Stimulated activated CD4-positive, alpha-beta T cell treated with anti-CD3 and anti-CD28 coated beads, Interleukin-2, amount 100 ng/mL, for 4 hours (primary cell): Measurements from ENCODE around the gene SMOC1.

ENCODE experiments used
- DNase-seq: peaks from one replicate; pipeline ENCODE4 v3.0.0-alpha.2; 2020; ENCODE audit warnings: low read depth

SMOC1 gene

GRCh38 chr14:69865701-69866365, 13.4 kb upstream of the SMOC1 start:
- DNase-seq = no peak

DNA sequence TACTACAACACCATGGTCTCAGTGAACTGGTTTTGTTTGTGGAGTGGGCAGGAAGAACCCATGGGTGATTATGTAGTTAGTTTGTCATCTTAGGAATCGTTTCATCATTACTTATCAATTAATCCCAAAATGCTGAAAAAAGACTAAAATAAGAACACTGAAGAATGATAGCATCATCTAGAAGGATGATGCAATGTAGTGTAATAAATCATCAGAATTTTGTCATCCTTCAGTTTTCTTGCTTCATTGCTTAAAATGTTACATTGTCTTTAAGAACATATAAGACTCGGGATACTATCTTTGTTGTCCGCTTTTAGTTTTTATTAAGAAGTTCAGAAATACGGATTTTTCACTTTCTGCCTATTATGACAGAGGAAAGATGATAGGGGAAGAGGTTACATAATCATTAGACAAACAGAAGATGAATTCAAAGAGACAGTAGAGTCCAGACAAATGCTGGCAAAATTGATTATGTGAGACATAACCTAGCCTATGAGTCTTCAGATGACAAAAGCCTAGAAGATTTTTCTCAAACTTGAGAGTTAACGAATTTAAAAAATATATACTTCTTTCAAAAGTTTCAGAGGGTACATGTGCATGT, 10.8 kb upstream of the SMOC1 start:
- no peak for DNase-seq

- DNase-seq = no peak
Observed at GRCh38 chr14:69870613-69871012, 8.6 kb upstream of the SMOC1 start.

DNA sequence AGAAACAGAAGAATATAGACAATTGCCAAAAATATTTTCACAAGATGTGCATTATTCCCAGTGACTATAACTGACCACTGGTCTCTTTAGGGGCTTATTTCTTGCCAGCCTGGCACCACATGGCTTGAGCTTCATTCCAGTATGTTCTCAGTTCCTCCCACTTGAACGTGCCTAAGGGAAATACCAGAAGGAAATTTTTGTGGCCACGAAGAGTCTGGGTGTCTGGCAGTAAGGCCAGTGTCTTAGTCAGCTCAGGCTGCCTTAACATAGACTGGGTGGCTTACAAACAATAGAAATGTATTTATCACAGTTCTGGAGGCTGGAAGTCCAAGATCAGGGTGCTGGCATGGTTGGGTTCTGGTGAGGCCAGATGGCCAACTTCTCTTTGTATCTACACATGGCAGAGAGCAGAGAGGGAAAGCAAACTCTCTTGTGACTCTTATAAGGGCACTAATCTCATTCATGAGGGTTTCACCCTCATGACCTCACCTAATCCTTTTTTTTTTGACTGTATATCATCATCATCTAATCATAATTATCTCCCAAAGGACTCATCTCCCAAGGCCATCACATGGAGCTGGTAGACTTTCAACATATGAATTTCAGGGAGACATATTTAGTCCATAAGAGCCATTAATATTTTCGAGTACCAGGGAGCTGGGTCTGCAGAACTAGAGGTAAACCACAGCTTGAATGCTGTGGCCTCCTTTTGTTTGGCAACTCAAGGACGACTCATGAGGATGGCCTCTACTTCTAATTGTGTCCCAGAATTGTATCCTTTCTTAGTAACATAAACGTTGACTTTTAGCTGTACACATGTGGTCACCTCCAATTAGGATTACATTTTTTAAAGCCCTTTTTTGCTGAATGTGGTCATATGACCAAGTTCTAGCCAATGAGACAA, 5.1 kb upstream of the SMOC1 start:
- no peak for DNase-seq

DNA sequence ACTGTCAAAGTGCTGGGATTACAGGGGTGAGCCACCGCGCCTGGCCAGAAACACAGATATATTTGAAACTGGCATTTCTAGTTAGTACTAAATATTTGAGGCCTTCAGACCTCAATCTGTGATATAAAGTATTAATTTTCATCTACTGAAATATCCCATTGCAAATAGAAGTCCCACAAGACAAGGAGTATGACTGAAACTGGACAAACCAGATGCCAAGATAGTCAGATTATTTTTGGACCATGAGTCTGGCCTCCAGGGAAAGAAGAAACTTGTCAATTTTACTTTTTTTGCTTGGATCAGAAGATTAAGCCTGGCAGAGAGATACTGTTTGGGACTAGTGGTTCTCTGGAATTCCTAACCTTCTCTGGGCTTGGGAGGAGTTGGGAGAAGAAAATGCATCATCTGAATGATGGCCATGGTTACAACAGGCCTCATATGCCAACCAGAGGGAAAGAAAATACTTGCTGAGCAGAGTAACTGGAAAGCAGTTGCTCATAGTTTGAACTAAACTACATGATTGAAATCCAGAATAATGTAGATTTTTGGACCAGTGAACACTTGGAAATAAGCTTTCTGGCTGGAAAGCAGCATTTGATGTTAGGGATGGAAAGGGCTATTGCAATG, 2.9 kb upstream of the SMOC1 start:
- no peak for DNase-seq

DNA sequence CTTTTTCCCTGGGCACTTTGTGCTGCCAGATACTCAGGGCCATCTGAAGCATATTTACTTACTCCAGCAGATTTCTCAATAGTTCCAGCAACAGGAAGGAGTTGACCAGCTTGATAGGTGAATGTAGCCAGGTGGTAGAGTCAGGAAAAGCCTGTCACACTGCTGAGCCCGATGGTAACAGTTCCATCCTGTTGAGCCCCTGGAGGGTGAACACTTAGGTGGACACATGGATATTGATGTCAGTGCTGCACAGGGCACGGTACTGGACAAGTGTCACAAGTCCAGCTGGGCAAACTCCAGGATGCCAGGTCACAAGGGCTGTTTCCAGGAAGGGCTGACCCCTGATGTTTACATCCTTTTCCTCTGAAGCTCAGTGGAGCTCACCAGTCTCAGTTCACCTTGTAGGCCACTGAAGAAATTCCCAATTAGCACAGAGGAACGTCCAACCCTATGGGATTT, 2.3 kb upstream of the SMOC1 start:
- no peak for DNase-seq

DNA sequence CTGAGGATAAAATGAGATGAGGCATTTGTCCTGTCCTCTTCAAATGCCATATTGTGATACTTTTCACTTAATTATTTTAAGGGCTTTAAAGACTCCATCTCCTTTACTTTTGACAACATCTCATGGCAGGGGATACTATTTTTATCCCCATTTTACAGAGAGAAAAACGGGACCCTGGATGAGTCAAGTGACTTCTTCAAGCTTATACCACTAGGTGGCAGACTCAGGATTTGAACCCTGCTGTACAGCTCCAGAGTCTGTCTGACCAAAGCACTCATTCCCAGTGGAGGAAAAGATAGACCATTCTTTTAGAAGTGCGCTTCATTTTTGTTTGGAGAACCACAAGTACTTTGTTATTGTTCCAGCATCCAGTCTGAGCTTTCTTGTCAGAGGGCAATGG, 1.7 kb upstream of the SMOC1 start:
- no peak for DNase-seq

DNA sequence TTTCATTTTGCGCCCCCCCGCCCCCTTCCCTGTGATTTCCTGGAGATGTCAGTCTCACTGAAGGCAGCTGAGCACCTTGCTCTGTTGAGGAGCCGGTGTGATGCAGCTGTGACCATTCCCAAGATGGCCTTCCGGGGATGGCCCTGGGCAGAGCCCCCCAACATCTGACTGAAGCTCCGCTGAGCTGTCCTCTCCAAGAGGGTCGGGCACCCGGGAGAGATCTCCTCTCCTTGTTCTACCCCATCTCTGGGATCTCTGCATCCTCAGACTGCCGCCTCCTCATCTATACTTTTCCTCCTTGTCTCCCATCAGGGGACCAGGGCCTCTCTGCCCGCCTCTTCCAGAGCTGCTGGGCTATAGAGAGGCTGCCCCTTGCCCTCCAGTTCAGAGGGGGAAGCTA, 965 bp upstream of the SMOC1 start:
- no peak for DNase-seq

- no peak for DNase-seq
Observed at GRCh38 chr14:69880044-69880487, 850 bp downstream of the SMOC1 start.

- no peak for DNase-seq
Observed at GRCh38 chr14:69880893-69881292, 1.7 kb downstream of the SMOC1 start.

GRCh38 chr14:69882116-69882864, 3.1 kb downstream of the SMOC1 start:
- no peak for DNase-seq

DNA sequence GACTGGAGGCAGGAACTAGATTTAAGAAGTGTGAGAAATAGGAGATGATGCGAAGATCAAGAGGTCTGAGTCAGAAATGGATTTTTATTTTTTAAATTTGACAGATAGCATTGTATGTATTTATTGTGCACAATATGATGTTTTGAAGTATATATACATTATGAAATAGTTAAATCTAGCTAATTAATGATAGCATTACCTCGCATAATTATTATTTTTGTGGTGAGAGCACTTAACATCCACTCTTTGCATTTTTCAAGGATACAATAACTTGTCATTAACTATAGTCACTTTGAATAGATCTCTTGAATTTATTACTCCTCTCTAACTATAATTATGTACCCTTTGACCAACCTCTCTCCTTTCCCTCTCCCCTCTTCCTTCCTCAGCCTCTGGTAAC, 3.7 kb downstream of the SMOC1 start:
- no peak for DNase-seq

DNA sequence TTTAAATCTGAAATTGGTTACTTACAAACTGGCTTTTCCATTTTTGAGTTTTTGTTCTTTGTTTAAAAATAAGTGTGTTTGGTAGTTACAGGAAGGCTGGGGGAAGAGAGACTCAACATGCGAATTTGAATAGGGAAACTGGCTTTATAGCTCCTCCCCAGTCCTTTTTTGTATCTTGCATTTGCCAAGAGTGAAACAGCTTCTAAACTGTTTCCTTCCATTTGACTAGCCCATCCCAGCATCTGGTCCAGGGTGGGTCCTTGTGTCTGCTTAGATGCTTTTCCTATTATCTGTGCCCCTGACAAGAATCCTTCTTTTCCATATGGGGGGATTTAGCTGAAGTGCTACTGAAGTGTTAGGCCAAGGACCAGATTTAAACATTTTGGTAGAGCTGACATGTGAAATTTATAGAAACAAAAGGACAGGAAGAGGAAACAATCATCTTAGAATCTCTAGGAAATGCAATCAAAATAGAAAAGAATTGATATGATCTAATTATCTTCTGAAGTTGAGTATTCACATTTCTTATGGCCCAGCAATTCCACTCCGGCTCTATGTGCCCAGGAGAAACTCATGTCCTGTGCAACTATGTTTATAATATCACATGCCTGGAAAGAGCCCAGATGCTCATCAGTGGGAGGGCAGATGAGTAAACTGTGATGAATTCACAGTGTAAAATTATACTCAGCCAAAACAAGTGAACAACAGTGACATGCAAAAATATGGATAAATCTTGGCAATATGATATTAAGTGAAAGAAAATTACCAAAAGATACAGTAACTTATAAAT, 7.4 kb downstream of the SMOC1 start:
- no peak for DNase-seq

DNA sequence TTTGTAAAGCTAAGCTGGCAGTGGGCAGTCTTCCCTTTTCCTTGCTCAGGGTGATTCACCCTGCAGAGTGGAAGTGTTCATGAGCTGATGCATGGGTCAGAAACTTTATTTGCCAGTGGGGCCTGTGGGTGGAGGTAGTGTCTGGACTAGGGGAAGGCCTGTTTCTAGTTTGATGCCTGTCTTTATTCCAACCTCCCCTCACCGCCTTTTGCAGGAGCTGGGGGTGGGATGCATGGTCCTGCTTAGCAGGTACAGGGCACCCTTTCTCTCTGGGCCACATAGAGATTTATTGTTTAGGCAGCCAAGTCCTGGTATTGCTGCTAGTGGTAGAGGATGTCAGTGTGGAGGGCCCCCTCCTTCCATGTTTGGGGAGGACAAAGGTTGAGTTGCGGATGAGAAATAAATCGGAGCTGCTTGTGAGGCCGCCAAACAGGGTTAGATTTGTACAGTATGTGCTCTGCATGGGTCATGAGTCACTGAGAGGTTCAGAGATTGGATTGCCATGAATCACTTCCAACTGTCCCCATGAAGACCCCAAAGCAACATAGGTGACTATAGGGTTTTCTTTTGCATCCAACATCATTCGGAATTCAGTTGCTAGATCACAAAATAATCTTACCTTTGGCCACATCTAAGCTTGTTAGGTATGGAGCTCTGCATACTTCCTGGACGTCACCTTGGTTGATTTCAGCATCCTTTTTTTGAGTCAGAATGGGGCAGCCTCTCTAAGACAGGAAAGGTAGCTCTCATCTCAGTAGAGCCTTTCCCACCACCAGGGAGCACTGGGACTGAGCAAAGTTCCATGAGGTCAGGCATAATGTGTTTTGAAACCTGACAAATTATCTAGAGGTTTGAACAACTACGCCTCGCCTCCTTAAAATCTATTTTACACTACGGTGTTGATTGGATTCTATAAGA, 8.8 kb downstream of the SMOC1 start:
- DNase-seq = no peak

DNA sequence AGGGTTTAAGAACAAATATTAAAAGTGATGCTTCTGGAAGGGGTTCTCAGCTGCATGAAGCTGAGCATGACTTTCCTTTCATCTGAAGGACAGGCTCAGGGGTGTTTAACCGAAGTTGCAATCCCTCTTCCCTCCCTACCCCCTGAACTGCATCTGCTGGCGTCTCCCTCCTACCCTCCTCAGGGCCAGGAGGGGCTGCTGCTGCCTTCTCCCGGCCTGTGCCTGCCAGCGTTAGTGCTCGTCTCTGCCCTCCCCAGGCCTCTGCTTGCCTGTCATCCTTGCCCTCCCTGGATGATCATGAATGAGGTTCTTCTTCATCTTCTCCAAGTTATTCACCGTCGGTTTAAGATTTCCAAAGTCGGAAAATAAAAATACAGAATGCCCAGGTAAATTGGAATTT, 12.2 kb downstream of the SMOC1 start:
- DNase-seq = no peak

DNA sequence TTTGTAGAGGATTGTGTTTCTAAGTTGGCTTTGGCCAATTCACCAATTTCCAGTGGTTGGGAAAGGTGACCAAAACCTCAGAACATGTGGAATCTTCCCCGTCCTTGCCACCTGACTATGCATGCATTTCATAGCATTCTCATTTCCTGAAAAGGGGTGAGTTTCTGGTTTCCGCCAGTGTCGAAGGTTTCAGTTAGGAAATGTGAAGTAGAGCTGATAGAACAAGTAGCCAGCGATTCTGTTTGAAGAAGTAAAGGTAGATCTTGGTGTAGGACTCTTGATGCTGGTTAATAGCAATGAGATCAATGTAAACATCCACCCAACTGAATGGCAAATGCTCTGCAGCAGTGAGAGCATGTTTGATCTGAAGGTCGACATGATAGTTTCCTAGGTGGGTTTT, 15.9 kb downstream of the SMOC1 start:
- no peak for DNase-seq

GRCh38 chr14:69896080-69896479, 16.9 kb downstream of the SMOC1 start:
- DNase-seq = no peak

GRCh38 chr14:69896972-69897371, 17.8 kb downstream of the SMOC1 start:
- no peak for DNase-seq

DNA sequence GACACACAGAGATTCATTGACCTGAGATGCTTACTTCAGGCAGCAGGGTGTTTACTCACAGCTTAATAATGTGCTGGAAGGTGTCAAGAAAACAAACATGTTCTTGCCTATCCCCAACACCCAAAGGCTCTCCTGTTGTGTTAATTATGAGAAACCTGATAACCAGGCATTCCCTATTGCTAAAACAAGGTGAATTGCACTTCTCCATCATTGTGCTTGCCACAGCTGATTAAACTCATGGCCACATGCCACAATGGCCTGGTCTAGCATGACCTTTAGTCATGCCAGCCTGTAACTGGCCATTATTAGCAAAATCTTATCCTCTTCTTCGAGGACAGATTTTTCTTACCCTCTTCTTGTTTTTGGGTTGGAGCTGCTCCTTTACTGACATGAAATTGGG, 21.4 kb downstream of the SMOC1 start:
- DNase-seq = no peak
